Ecto neural progenitor cell (in vitro differentiated cells): ENCODE results near the gene FBXO36.

Experiments used
- DNase-seq: peaks from one replicate; pipeline ENCODE4 v3.0.0-alpha.2; 2018; ENCODE audit warnings: low spot score

Gene FBXO36

GRCh38 chr2:230050136-230050535 is 127.8 kb downstream of the FBXO36 start:
- DNase-seq, result no peak

GRCh38 chr2:230052299-230052698 is 130.0 kb downstream of the FBXO36 start:
- DNase-seq, result no peak

- DNase-seq, result no peak
These were observed 131.6 kb downstream of the FBXO36 start for GRCh38 chr2:230053753-230054478.

- peak; percentile 18 for DNase-seq
These were observed 138.5 kb downstream of the FBXO36 start for GRCh38 chr2:230060672-230061293.
